Endothelial cell of umbilical vein (primary cell): ENCODE results near the gene PTPN23. TPM values are rescaled to one million over a fixed set of nuclear protein-coding genes. Genes with fewer than 3 reads are reported as not detected.

Experiments
- BruUV-seq: library from RNA; stranded (reverse); fragments of 400-500 nt; replicated peaks from 2 replicates; lab custom pipeline; 2021; lab: Mats Ljungman, UMichigan
- CTCF ChIA-PET: fragments of 300-600, 350-600 bp; sonication (Branson Sonifier 250); formaldehyde crosslinking; loops from one replicate; lab custom pipeline; 2021; ENCODE audit warnings: antibody characterized with exemption, inconsistent platforms; lab: Charles Lee
- POLR2A ChIA-PET: fragments of 300-600, 350-600 bp; sonication (Branson Sonifier 250); formaldehyde crosslinking; loops from one replicate; lab custom pipeline; 2021; ENCODE audit warnings: antibody characterized with exemption, inconsistent platforms; lab: Charles Lee
- DNase-seq: peaks from one replicate; pipeline ENCODE4 v3.0.0-alpha.2; 2011; ENCODE audit warnings: low read depth, low spot score
- FAIRE-seq: peaks from 2 replicates; lab custom pipeline; 2011; peaks lifted over from hg19 to GRCh38; lab: Jason Lieb, UNC
- H2AFZ ChIP-seq: 2 replicates; pipeline ENCODE4 v1.6.0; 2012; ENCODE audit warnings: low read depth, low read length, control low read depth, inconsistent platforms
- H3K27ac ChIP-seq: 2 replicates; pipeline ENCODE4 v1.5.1; 2011; ENCODE audit warnings: low read depth, mild to moderate bottlenecking, control low read depth, low read length, moderate library complexity; ENCODE audit not compliant: insufficient read depth
- H3K27me3 ChIP-seq, 2 experiments: 2 replicates each; pipeline versions ENCODE4 v1.6.0 to v1.6.1; 2011; ENCODE audit warnings: low read length in 2 of 2, mixed read lengths in 1 of 2; ENCODE audit not compliant: control insufficient read depth in 2 of 2, insufficient read depth in 2 of 2
- H3K36me3 ChIP-seq, 2 experiments: 2 replicates in 1 of 2; 3 replicates in 1 of 2; pipeline ENCODE4 v1.5.1; 2011; ENCODE audit warnings: low read length in 2 of 2, mild to moderate bottlenecking in 1 of 2, moderate library complexity in 1 of 2; ENCODE audit not compliant: control insufficient read depth in 2 of 2, insufficient read depth in 2 of 2; ENCODE audit errors: extremely low read depth in 1 of 2
- H3K4me1 ChIP-seq: 3 replicates; pipeline ENCODE4 v1.5.1; 2011; ENCODE audit warnings: mild to moderate bottlenecking, low read length; ENCODE audit not compliant: control insufficient read depth, insufficient read depth; ENCODE audit errors: extremely low read depth
- H3K4me2 ChIP-seq: 2 replicates; pipeline ENCODE4 v1.6.1; 2011; ENCODE audit warnings: low read length, control low read depth, mixed read lengths; ENCODE audit not compliant: insufficient read depth
- H3K4me3 ChIP-seq, 3 experiments: fragments of 200-600 bp in 1 of 3; sonication (generic), shearing (Covaris generic) in 1 of 3; replicated peaks in 1 of 3; 2 replicates each; pipeline ENCODE4 v1.5.1; 2011 to 2016; ENCODE audit warnings: control low read depth in 3 of 3, low read length in 3 of 3, mild to moderate bottlenecking in 2 of 3, inconsistent platforms in 1 of 3, low read depth in 1 of 3, moderate library complexity in 1 of 3; ENCODE audit not compliant: insufficient read depth in 1 of 3
- H3K79me2 ChIP-seq: 2 replicates; pipeline ENCODE4 v1.6.0; 2012; ENCODE audit warnings: low read length, inconsistent platforms; ENCODE audit not compliant: control insufficient read depth, insufficient read depth
- H3K9ac ChIP-seq: replicated peaks from 2 replicates; pipeline ENCODE3; 2011; ENCODE audit warnings: low read length, control low read depth; ENCODE audit not compliant: insufficient read depth; ENCODE audit errors: extremely low read depth
- H3K9me1 ChIP-seq: replicated peaks from 3 replicates; pipeline ENCODE4 v1.6.0; 2011; ENCODE audit warnings: mild to moderate bottlenecking, low read length; ENCODE audit not compliant: control insufficient read depth, insufficient read depth; ENCODE audit errors: extremely low read depth
- H3K9me3 ChIP-seq: replicated peaks from 2 replicates; pipeline ENCODE4 v1.5.1; 2012; ENCODE audit warnings: low read length, inconsistent platforms; ENCODE audit not compliant: control insufficient read depth, insufficient read depth
- H4K20me1 ChIP-seq: replicated peaks from 2 replicates; pipeline ENCODE3; 2011; ENCODE audit warnings: mild to moderate bottlenecking, low read length; ENCODE audit not compliant: control insufficient read depth, insufficient read depth; ENCODE audit errors: extremely low read depth
- EZH2 ChIP-seq: IDR thresholded peaks from 2 replicates; pipeline ENCODE4 v1.6.1; 2012; ENCODE audit warnings: borderline replicate concordance, low read depth, mild to moderate bottlenecking, moderate library complexity, low read length, inconsistent platforms; ENCODE audit not compliant: severe bottlenecking
- FOS ChIP-seq: IDR thresholded peaks from 2 replicates; pipeline ENCODE4 v1.6.1; 2011; ENCODE audit warnings: mild to moderate bottlenecking, low read length, moderate library complexity, borderline replicate concordance; ENCODE audit not compliant: insufficient read depth
- GATA2 ChIP-seq: IDR thresholded peaks from 2 replicates; pipeline ENCODE4 v1.7.0; 2011; ENCODE audit warnings: low read depth, mild to moderate bottlenecking, moderate library complexity, mixed read lengths, low read length; ENCODE audit not compliant: insufficient read length, insufficient read depth
- JUN ChIP-seq: IDR thresholded peaks from 2 replicates; pipeline ENCODE4 v1.6.1; 2011; ENCODE audit warnings: borderline replicate concordance, low read depth; ENCODE audit not compliant: insufficient read length, insufficient read depth
- MAX ChIP-seq: IDR thresholded peaks from 2 replicates; pipeline ENCODE4 v1.6.1; 2011; ENCODE audit not compliant: insufficient read depth, insufficient read length
- MYC ChIP-seq: IDR thresholded peaks from one replicate; pipeline ENCODE4 v1.6.1; 2011; ENCODE audit warnings: mild to moderate bottlenecking, low read depth, low read length
- POLR2A ChIP-seq: IDR thresholded peaks from 2 replicates; pipeline ENCODE4 v1.6.1; 2012; ENCODE audit warnings: low read depth, mild to moderate bottlenecking, control low read depth, low read length
- POLR2AphosphoS5 ChIP-seq: IDR thresholded peaks from 2 replicates; pipeline ENCODE4 v1.6.1; 2012; ENCODE audit warnings: low read depth, mild to moderate bottlenecking, control low read depth, low read length, moderate library complexity; ENCODE audit not compliant: insufficient read depth
- dilution Hi-C: fragments of 300-500 bp; cut with MboI; formaldehyde crosslinking; loops from one replicate; pipeline ENCODE4 v1.15.0; 2019; ENCODE audit warnings: low sequenced_read_pairs; ENCODE audit not compliant: extremely low pct_ligation_motif_present
- intact Hi-C: fragments of 100-400 bp; cut with micrococcal nuclease; formaldehyde crosslinking; loops from one replicate; pipeline ENCODE4 v1.10.0; 2022
- polyA plus RNA-seq, 4 experiments: library from polyadenylated mRNA; depleted of rRNA in 3 of 4; stranded (reverse) in 3 of 4; unstranded in 1 of 4; fragments of >200 nt; gene quantifications; 2 replicates each; pipeline versions ENCODE4 v1.2.1 to v1.2.3, GENCODE V29; 2011 to 2012; ENCODE audit warnings: missing spikeins in 1 of 4
- total RNA-seq: library from RNA; stranded (reverse); gene quantifications from 2 replicates; pipeline ENCODE4 v1.2.3, GENCODE V29; 2021
- TF ChIP-seq, protein P1 (sequence below), 2 donors: IDR thresholded peaks; 1 replicate in 1 of 2; 2 replicates in 1 of 2; pipeline ENCODE4 v1.5.1; 2011; ENCODE audit warnings: low read length in 2 of 2, mild to moderate bottlenecking in 2 of 2, moderate library complexity in 2 of 2, control low read depth in 1 of 2, inconsistent platforms in 1 of 2, low read depth in 1 of 2; ENCODE audit not compliant: insufficient read depth in 1 of 2; ENCODE audit errors: extremely low read depth in 1 of 2

PTPN23 gene
- total and polyA plus RNA-seq, 2 donors (not counting 3 experiments of a cell fraction or from before 2014, with no cell fraction given), result 8.5 to 63.5 TPM

DNA sequence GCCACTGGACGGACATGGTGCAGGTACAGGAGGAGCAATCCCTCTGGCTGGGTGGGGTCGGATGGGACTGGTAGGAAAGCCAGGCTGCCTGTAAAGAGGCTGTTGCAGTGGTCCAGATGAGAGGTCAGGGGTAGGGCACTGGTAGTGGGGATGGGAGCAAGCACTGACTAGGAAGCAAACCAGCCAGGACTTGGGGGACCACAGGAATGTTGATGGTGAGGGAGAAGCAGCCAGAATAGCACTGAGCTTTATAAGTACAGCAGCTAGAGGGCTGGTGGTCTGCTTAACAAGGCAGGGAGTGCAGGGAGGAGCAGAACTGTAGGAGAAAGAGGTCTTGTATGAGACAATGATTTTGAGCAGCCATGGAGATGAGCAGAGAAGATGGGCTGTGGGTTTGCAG, 38.7 kb upstream of the PTPN23 start:
- H3K36me3 ChIP-seq, result peaks cover 2 to 22% of the 10 kb centered on the region in 2 experiments
- BruUV-seq, result no TSS peak

More for the DNA sequence above, 38.7 kb upstream of the PTPN23 start:
- TF ChIP-seq POLR2A (no peak), MAX (no peak), POLR2AphosphoS5 (no peak), JUN (no peak), EZH2 (no peak), GATA2 (no peak), FOS (no peak), MYC (no peak)
- TF ChIP-seq, protein P1, sequence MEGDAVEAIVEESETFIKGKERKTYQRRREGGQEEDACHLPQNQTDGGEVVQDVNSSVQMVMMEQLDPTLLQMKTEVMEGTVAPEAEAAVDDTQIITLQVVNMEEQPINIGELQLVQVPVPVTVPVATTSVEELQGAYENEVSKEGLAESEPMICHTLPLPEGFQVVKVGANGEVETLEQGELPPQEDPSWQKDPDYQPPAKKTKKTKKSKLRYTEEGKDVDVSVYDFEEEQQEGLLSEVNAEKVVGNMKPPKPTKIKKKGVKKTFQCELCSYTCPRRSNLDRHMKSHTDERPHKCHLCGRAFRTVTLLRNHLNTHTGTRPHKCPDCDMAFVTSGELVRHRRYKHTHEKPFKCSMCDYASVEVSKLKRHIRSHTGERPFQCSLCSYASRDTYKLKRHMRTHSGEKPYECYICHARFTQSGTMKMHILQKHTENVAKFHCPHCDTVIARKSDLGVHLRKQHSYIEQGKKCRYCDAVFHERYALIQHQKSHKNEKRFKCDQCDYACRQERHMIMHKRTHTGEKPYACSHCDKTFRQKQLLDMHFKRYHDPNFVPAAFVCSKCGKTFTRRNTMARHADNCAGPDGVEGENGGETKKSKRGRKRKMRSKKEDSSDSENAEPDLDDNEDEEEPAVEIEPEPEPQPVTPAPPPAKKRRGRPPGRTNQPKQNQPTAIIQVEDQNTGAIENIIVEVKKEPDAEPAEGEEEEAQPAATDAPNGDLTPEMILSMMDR (IDR thresholded peaks at IDR 0.05; ENCODE audit: extremely low read depth in 1 of 2, insufficient read depth in 1 of 2, low read depth in 1 of 2, low read length in 2 of 2), result no peak
- DNase-seq, result no peak
- no peak overlapping the region for H3K4me2 ChIP-seq
- H4K20me1 ChIP-seq, result no peaks in the 10 kb centered on the region
- dilution Hi-C loops, result no loop called here
- H3K9me3 ChIP-seq, result no peaks in the 10 kb centered on the region
- H3K27ac ChIP-seq, result no peak overlapping the region
- no peaks in the 10 kb centered on the region for H3K27me3 ChIP-seq
- H3K9ac ChIP-seq, result no peak overlapping the region
- H3K4me3 ChIP-seq, result no peak overlapping the region
- CTCF ChIA-PET, result interaction anchor here (1.1 kb wide), 1 partner anchor 18 kb away, joined by 3 read pairs; no protein-coding TSS in a partner anchor
- H3K4me1 ChIP-seq, result no peaks in the 10 kb centered on the region
- no peak for FAIRE-seq
- H3K79me2 ChIP-seq, result no peaks in the 10 kb centered on the region
- no peak overlapping the region for H2AFZ ChIP-seq
- H3K9me1 ChIP-seq, result no peaks in the 10 kb centered on the region
- POLR2A ChIA-PET, result interaction anchor here (0.7 kb wide), 1 partner anchor 130 kb away, joined by 4 read pairs; no protein-coding TSS in a partner anchor
- intact Hi-C loops, result no loop called here
